MM.1S (cell line): ENCODE measurements around the gene QPCT.

Source experiments
- DNase-seq: peaks from one replicate; pipeline ENCODE4 v3.0.0-alpha.2; 2015
- H2AFZ ChIP-seq: fragments of 300-600 bp; sonication (generic); 2 replicates; pipeline ENCODE4 v1.6.0; 2016; ENCODE audit warnings: antibody characterized with exemption, low read length
- H3F3A ChIP-seq: fragments of 300-600 bp; sonication (generic); 2 replicates; pipeline ENCODE4 v1.6.1; 2016; ENCODE audit warnings: mild to moderate bottlenecking, antibody characterized with exemption, low read length, moderate library complexity, mixed read lengths; ENCODE audit not compliant: insufficient read depth
- H3K27ac ChIP-seq: fragments of 300-600 bp; sonication (generic); 2 replicates; pipeline ENCODE4 v1.5.1; 2016; ENCODE audit warnings: mild to moderate bottlenecking, low read length
- H3K27me3 ChIP-seq: fragments of 300-600 bp; sonication (generic); replicated peaks from 2 replicates; pipeline ENCODE4 v1.6.0; 2016; ENCODE audit warnings: low read length; ENCODE audit not compliant: insufficient read depth
- H3K36me3 ChIP-seq: fragments of 300-600 bp; sonication (generic); replicated peaks from 2 replicates; pipeline ENCODE4 v1.6.1; 2016; ENCODE audit warnings: mild to moderate bottlenecking, low read length, mixed read lengths; ENCODE audit not compliant: insufficient read depth
- H3K4me1 ChIP-seq: fragments of 300-600 bp; sonication (generic); 2 replicates; pipeline ENCODE4 v1.6.1; 2016; ENCODE audit warnings: low read length, mixed read lengths
- H3K4me2 ChIP-seq: fragments of 300-600 bp; sonication (generic); 2 replicates; pipeline ENCODE4 v1.6.0; 2016; ENCODE audit warnings: low read depth, low read length
- H3K4me3 ChIP-seq: fragments of 300-600 bp; sonication (generic); 2 replicates; pipeline ENCODE4 v1.5.1; 2016; ENCODE audit warnings: low read length, mixed read lengths
- H3K79me2 ChIP-seq: fragments of 300-600 bp; sonication (generic); 2 replicates; pipeline ENCODE4 v1.6.1; 2016; ENCODE audit warnings: mixed run types, low read length, mixed read lengths
- H3K9ac ChIP-seq: fragments of 300-600 bp; sonication (generic); 2 replicates; pipeline ENCODE4 v1.6.1; 2016; ENCODE audit warnings: low read length, mixed read lengths
- H3K9me2 ChIP-seq: fragments of 300-600 bp; sonication (generic); replicated peaks from 2 replicates; pipeline ENCODE4 v1.6.1; 2016; ENCODE audit warnings: mild to moderate bottlenecking, low read length, mixed read lengths; ENCODE audit not compliant: insufficient read depth
- H3K9me3 ChIP-seq: fragments of 300-600 bp; sonication (generic); replicated peaks from 2 replicates; pipeline ENCODE4 v1.6.1; 2016; ENCODE audit warnings: mild to moderate bottlenecking, low read length, mixed read lengths; ENCODE audit not compliant: insufficient read depth
- H4K20me1 ChIP-seq: fragments of 300-600 bp; sonication (generic); 2 replicates; pipeline ENCODE4 v1.6.1; 2016; ENCODE audit warnings: mild to moderate bottlenecking, low read length, moderate library complexity, mixed read lengths; ENCODE audit not compliant: insufficient read depth
- EZH2 ChIP-seq: fragments of 300-600 bp; sonication (generic); optimal IDR thresholded peaks from 2 replicates; pipeline ENCODE3; 2017; ENCODE audit warnings: low read depth, mild to moderate bottlenecking, antibody characterized with exemption, low read length, mixed read lengths
- EZH2phosphoT487 ChIP-seq: fragments of 300-600 bp; sonication (generic); IDR thresholded peaks from 2 replicates; pipeline ENCODE4 v1.6.1; 2018; ENCODE audit warnings: antibody characterized with exemption, low read length
- TF ChIP-seq, protein P1 (sequence below): fragments of 300-600 bp; sonication (generic); IDR thresholded peaks from 2 replicates; pipeline ENCODE4 v1.5.1; 2016; ENCODE audit warnings: antibody characterized with exemption, low read length, mixed read lengths

Gene QPCT

DNA sequence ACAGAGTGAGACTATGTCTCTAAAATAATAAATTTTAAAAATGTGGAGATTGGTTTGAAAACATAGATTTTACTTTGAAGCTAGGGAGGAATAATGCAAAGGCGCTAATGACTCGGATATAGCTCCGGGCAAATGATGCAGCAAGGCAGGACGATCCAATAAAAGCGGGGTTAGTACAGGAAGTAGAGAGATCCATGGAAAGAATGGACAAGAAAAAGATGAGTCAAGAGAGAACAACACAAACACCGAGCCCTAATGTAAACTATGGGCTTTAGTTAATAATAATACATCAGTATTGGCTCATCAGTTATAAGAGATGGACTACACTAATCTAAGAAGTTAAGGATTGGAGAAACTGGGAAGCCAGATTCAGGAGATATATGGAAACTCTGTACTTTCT is 74.5 kb downstream of the QPCT start:
- no peak for DNase-seq
- Histone ChIP-seq H3K9me2 (no peaks in the 10 kb centered on the region), H3K79me2 (no peaks in the 10 kb centered on the region), H2AFZ (no peak overlapping the region), H3K36me3 (no peaks in the 10 kb centered on the region), H4K20me1 (no peaks in the 10 kb centered on the region), H3K9me3 (no peaks in the 10 kb centered on the region), H3K27ac (no peak overlapping the region), H3K4me2 (no peak overlapping the region), H3K27me3 (no peaks in the 10 kb centered on the region), H3K4me3 (no peak overlapping the region), H3K9ac (no peak overlapping the region), H3K4me1 (peaks cover 4% of the 10 kb centered on the region; the same call in 1 of the 2 replicates), H3F3A (no peaks in the 10 kb centered on the region)
- no peak for TF ChIP-seq EZH2
- TF ChIP-seq EZH2phosphoT487 = no peak
- TF ChIP-seq, protein P1, sequence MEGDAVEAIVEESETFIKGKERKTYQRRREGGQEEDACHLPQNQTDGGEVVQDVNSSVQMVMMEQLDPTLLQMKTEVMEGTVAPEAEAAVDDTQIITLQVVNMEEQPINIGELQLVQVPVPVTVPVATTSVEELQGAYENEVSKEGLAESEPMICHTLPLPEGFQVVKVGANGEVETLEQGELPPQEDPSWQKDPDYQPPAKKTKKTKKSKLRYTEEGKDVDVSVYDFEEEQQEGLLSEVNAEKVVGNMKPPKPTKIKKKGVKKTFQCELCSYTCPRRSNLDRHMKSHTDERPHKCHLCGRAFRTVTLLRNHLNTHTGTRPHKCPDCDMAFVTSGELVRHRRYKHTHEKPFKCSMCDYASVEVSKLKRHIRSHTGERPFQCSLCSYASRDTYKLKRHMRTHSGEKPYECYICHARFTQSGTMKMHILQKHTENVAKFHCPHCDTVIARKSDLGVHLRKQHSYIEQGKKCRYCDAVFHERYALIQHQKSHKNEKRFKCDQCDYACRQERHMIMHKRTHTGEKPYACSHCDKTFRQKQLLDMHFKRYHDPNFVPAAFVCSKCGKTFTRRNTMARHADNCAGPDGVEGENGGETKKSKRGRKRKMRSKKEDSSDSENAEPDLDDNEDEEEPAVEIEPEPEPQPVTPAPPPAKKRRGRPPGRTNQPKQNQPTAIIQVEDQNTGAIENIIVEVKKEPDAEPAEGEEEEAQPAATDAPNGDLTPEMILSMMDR = no peak

DNA sequence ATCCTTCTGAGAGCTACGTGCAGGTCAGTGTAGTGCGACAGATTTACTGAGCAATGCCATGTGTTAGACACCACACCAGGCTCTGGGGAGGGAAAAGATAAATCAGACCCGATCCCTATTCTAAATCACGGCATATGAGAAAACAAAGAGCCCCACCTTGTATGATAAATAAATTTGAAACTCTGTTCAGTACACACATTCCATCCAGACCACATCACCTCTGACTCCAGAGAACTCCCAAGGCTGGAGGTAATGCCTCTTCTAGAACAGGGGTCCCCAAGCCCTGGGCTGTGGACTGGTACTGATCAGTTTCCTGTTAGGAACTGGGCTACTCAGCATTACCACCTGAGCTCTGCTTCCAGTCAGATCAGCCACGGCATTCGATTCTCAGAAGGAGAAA is 77.3 kb downstream of the QPCT start:
- Histone ChIP-seq H3K36me3 (no peaks in the 10 kb centered on the region), H3K4me3 (no peak overlapping the region), H3K9me3 (no peaks in the 10 kb centered on the region), H4K20me1 (no peaks in the 10 kb centered on the region), H3K27ac (no peak overlapping the region), H3K9me2 (no peaks in the 10 kb centered on the region), H2AFZ (no peak overlapping the region), H3K27me3 (no peaks in the 10 kb centered on the region), H3F3A (no peaks in the 10 kb centered on the region), H3K4me2 (no peak overlapping the region), H3K79me2 (no peaks in the 10 kb centered on the region), H3K9ac (no peak overlapping the region), H3K4me1 (no peaks in the 10 kb centered on the region)
- TF ChIP-seq EZH2 (no peak), EZH2phosphoT487 (no peak)
- TF ChIP-seq, protein P1 = no peak
- DNase-seq = no peak

DNA sequence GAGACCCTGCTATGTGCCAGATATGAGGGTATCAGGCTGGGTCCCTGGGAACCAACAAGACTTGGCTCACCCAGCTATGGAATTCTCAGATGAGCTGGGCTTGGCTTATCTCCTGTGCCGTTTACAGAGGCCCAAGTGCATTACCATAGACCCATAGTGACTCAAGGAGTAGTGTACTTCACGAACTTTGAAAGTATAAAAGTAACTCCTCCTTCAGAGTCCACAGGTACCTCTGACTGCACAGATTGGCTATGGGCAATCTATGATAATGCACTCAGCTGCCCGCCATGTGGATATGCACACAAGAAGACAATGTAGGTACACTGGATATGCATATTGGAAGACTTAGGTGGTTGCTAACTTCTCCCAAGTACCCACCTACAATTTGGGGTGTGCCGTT is 78.4 kb downstream of the QPCT start:
- Histone ChIP-seq H3K4me3 (no peak overlapping the region), H3K27me3 (no peaks in the 10 kb centered on the region), H3F3A (no peaks in the 10 kb centered on the region), H3K79me2 (no peaks in the 10 kb centered on the region), H3K27ac (no peak overlapping the region), H3K4me1 (no peaks in the 10 kb centered on the region), H4K20me1 (no peaks in the 10 kb centered on the region), H3K9me3 (no peaks in the 10 kb centered on the region), H3K36me3 (no peaks in the 10 kb centered on the region), H2AFZ (no peak overlapping the region), H3K9me2 (no peaks in the 10 kb centered on the region), H3K4me2 (no peak overlapping the region), H3K9ac (no peak overlapping the region)
- no peak for TF ChIP-seq EZH2
- no peak for TF ChIP-seq EZH2phosphoT487
- TF ChIP-seq, protein P1 = no peak
- DNase-seq = no peak
